CD4-positive, alpha-beta T cell treated with Interleukin-15 for 4 hours (primary cell): Measurements from ENCODE around the gene C16orf54.
"Not testable (repeated sequence)": the region's sequence is repeated elsewhere in the genome, so short reads cannot be mapped to it uniquely, and the experiment has no call there.

Experiments used
- DNase-seq: peaks from one replicate; pipeline ENCODE4 v3.0.0-alpha.2; 2020; ENCODE audit warnings: low spot score

The C16orf54 gene

GRCh38 chr16:29745853-29746345 is at the start of gene C16orf54:
TSS of gene C16orf54 (minus strand) at chr16:29745990. CDS start at chr16:29744951, 1,039 bp downstream.
- DNase-seq = peak; percentile 97

GRCh38 chr16:29794231-29794710 is 48.5 kb upstream of the C16orf54 start:
- no peak for DNase-seq

GRCh38 chr16:29793153-29793552 is 47.4 kb upstream of the C16orf54 start:
- DNase-seq = not testable (repeated sequence)

- peak; percentile 26 for DNase-seq
Observed at GRCh38 chr16:29791845-29792807, 46.3 kb upstream of the C16orf54 start.

GRCh38 chr16:29790949-29791844 is 45.4 kb upstream of the C16orf54 start:
- DNase-seq = peak; percentile 10

GRCh38 chr16:29790183-29790948 is 44.6 kb upstream of the C16orf54 start, which contains the start of gene KIF22:
TSS of gene KIF22 (plus strand) at chr16:29790751. CDS start at chr16:29790760, 9 bp downstream.
- peak; percentile 100 for DNase-seq

- DNase-seq = no peak
Observed at GRCh38 chr16:29789775-29790182, 44.0 kb upstream of the C16orf54 start.

GRCh38 chr16:29787155-29787554 is 41.4 kb upstream of the C16orf54 start:
- not testable (repeated sequence) for DNase-seq

- peak; percentile 79 for DNase-seq
Observed at GRCh38 chr16:29784901-29785500, 39.2 kb upstream of the C16orf54 start.

GRCh38 chr16:29784157-29784556 is 38.4 kb upstream of the C16orf54 start:
- peak; percentile 31 for DNase-seq

- not testable (repeated sequence) for DNase-seq
Observed at GRCh38 chr16:29783094-29783953, 37.5 kb upstream of the C16orf54 start.

- DNase-seq = no peak
Observed at GRCh38 chr16:29779474-29779873, 33.7 kb upstream of the C16orf54 start.

- DNase-seq = no peak
Observed at GRCh38 chr16:29777576-29778350, 32.0 kb upstream of the C16orf54 start, which contains the start of gene ZG16. TSS of gene ZG16 (plus strand) at chr16:29778256. CDS start at chr16:29779267, 1,011 bp downstream.

GRCh38 chr16:29775742-29776408 is 30.1 kb upstream of the C16orf54 start:
- DNase-seq = no peak

- no peak for DNase-seq
Observed at GRCh38 chr16:29774730-29775129, 28.9 kb upstream of the C16orf54 start.

GRCh38 chr16:29772330-29772729 is 26.5 kb upstream of the C16orf54 start:
- not testable (repeated sequence) for DNase-seq

- DNase-seq = no peak
Observed at GRCh38 chr16:29770250-29770929, 24.6 kb upstream of the C16orf54 start.

GRCh38 chr16:29769507-29769906 is 23.7 kb upstream of the C16orf54 start:
- no peak for DNase-seq
